SU-DHL-6 (cell line): ENCODE results near the gene ZNF710.

Source experiments
- EZH2phosphoT487 ChIP-seq: fragments of 200-600 bp; sonication (generic), shearing (Covaris generic); conservative IDR thresholded peaks from 2 replicates; pipeline ENCODE4 v1.6.1; 2018; ENCODE audit warnings: mild to moderate bottlenecking, antibody characterized with exemption, low read length, moderate library complexity, mixed read lengths
- TF ChIP-seq, protein P1 (sequence below): fragments of 200-600 bp; sonication (generic); IDR thresholded peaks from one replicate; pipeline ENCODE4 v1.5.1; 2017; ENCODE audit warnings: antibody characterized with exemption, mild to moderate bottlenecking, low read length, moderate library complexity; ENCODE audit not compliant: insufficient read depth, poor library complexity, severe bottlenecking

GRCh38 chr15:90121086-90121485 lies 120.0 kb downstream of the ZNF710 start:
- TF ChIP-seq, protein P1, sequence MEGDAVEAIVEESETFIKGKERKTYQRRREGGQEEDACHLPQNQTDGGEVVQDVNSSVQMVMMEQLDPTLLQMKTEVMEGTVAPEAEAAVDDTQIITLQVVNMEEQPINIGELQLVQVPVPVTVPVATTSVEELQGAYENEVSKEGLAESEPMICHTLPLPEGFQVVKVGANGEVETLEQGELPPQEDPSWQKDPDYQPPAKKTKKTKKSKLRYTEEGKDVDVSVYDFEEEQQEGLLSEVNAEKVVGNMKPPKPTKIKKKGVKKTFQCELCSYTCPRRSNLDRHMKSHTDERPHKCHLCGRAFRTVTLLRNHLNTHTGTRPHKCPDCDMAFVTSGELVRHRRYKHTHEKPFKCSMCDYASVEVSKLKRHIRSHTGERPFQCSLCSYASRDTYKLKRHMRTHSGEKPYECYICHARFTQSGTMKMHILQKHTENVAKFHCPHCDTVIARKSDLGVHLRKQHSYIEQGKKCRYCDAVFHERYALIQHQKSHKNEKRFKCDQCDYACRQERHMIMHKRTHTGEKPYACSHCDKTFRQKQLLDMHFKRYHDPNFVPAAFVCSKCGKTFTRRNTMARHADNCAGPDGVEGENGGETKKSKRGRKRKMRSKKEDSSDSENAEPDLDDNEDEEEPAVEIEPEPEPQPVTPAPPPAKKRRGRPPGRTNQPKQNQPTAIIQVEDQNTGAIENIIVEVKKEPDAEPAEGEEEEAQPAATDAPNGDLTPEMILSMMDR = no peak
- TF ChIP-seq EZH2phosphoT487 = no peak
